NCI-H2029 treated with DMSO at 0.1 percent for 48 hours (cell line): Measurements from ENCODE around the gene UBAP1L.
"Not testable (repeated sequence)": the region's sequence is repeated elsewhere in the genome, so short reads cannot be mapped to it uniquely, and the experiment has no call there.

ENCODE experiments used
- DNase-seq: peaks from one replicate; lab custom pipeline; 2025; lab: John Stamatoyannopoulos, UW

The UBAP1L gene

GRCh38 chr15:65099801-65100200, 15.2 kb downstream of the UBAP1L start:
- not testable (repeated sequence) for DNase-seq

DNA sequence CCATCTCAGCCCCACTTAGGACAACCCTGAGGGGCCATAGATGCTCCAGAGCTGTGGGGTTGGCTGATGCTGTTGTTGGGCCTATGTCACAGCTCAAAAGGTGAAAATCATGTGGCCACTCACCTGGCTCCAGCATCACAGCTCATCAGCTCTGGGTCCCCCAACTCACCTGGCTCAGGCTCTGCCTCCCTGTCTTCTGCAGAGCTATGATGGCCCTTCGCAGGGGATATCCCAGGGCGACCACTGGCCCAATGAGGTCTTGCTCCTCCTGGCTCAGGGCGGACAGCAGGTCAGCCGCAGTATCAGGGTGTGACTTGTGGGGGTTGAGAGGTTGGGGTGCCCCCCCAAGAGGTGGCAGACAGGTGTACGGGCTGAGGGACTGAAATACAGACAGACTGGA, 15.7 kb downstream of the UBAP1L start:
- DNase-seq, result no peak

- no peak for DNase-seq
Measured at GRCh38 chr15:65097651-65098263, 17.2 kb downstream of the UBAP1L start.

DNA sequence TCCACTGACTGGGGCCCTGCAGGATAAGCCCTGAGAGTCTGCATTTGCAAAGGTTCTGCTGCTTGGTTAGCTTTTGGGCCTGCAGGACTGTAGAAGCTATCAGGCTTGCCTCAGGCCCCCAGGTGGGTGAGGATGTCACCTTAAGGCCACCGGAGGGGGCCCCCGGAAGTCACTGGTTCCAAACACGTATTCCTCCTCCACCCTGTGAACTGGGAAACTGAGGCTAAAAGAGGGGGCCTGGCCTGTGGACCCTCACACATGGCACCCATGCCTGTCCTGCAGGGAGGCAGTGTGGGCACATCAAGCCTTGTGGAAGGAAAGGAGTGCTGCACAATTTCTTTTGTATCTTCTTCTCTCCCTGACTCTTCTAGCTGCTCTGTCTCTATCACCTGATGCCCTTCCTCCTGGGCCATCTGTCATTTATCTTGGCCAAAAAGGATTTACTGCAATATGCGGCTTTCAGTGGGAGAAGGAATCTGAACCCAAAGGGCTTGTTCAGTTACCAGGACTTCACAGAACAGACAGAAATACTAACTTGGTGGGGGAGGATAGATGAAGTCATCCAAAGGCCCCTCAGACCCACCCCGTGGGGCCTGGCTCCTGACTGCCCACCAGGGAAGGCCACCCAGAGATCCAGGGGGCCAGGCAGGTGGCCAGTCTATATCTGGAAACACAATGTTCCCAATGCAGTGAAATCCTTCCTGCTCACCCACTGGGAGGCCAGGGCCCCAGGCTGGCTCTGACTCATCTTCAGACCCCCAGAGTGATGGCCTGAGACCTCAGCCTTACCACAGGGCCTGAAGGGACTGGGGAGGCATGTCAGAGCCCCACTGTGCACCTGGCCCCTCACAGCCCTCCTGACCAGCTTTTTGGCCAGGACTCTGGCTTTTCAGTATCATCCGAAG, 18.3 kb downstream of the UBAP1L start:
- no peak for DNase-seq

DNA sequence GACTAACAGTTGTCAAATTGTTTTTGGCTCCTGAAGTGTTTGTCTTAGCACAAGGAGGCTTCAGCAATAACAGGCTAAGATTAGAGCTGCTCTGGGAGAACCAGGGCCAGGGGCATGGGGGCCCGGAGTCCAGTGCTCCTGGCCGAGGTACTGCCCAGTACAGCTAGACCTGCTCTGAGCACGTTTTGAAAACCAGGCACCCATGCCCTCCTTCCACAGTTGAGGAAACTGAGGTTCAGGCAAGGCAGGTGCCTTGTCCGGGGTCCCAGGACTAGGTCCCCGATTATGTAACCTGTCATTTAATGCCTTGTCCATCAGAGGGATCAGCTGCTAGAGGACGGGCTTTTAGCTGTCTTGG, 19.3 kb downstream of the UBAP1L start:
- DNase-seq, result no peak

- no peak for DNase-seq
Measured at GRCh38 chr15:65095011-65095746, 19.8 kb downstream of the UBAP1L start.

GRCh38 chr15:65094294-65094995, 20.6 kb downstream of the UBAP1L start:
- DNase-seq, result no peak

DNA sequence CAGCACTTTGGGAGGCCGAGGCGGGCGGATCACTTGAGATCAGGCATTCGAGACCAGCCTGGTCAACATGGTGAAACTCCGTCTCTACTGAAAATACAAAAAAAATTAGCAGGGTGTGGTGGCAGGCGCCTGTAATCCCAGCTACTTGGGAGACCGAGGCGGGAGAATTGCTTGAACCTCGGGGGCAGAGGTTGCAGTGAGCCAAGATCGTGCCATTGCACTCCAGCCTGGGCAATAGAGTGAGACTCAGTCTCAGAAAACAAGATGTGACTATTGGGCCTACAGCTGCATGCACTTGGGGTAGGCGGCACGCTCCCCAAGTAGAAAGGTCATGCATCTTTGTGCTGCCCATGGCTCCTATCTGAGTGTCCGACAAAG, 21.2 kb downstream of the UBAP1L start:
- DNase-seq, result not testable (repeated sequence)

DNA sequence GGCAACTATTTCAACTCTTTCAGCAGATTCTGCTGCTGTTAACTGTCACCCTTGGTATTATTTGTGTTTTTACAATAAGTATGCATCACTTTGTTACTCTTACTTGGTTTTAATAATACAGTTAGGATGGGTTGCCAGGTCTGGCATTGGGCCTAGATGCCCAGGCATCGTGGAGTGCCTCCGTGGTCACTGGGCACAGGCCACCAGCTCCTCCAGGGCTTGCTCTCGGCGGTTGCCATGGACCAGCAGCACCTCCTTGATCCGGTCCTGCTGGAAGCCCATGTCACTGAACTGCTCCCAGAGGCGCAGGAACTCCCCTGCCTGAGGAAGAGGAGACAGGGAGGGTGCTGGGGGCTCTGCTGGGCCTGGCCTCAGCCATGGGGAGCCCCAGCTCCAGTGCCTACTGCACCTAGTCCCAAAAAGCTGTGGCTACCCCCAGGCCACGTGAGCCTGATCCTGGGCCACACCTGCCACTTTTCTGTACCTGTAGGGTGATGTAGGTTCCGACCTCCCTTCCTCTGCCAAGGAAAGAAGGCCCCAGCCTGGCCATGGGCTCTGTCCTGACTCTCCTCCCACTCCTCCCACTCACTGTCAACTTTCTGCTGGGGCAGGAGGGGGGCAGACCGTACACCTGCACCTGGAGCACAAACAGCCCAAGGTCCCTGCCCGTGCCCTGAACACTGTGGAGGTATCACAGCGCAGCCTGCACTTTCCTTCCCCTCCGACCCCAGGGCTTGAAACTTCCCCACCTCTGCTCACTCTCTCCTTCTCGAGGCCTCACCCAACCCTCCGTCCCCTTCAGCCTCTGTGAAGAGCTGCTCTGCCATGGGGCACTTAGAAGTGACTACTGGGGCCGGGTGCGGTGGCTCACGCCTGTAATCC, 21.8 kb downstream of the UBAP1L start:
- no peak for DNase-seq

GRCh38 chr15:65091946-65092770, 22.8 kb downstream of the UBAP1L start:
- no peak for DNase-seq

- DNase-seq, result no peak
Measured at GRCh38 chr15:65089206-65089824, 25.7 kb downstream of the UBAP1L start.

DNA sequence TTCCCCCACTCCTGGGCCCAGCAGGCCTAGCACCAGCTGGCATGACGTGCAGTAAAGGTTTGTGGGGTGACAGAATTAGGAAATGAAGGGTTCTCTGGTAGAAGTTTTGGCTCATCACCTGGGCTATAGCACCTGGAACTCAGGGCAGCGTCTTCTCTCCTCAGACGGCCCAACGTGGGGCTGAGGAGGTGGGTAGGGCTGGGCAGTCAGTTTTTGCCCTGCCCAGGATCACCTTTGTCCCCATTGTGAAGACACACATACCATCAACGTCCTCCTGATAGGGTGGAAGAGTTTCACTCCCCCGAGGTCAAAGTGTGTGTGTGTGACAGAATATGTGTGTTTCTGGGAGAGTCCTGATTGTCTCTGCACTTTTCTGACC, 26.4 kb downstream of the UBAP1L start:
- no peak for DNase-seq

DNA sequence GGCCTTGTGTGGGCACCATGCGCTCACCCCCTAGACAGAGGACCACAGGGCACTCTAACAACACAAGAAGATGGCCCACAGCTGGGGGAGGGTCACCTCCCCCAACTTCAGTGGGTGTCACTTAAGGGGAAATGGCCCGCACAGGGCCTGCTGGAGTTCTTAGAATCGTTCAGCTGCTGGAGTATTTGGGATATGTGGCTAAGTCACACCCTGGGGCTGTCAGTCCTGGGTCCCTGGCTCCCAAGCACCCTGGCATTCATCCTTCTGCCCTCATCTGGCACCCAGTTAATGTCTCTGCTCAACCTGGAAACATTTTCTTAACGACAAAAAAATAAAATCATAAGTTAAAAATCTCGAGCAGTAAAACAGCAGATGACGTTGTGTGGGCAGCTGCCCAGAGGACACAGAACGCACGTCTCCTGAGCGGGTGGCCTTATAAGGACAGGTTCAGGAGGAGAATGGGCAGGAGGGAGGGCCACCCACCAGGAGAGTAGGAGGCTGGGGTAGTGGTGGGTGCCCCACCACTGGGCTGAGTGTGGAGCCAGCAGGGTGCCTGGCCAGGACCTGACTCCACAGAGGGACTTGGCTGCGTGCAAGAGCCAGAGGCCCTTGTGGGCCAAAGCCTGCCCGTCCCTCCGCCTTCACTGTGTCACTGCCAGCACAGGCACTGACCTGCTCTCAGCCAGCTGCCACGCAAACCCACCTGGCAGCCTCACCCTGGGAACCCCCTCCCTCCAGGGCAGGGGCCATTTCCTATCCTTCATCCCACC, 26.9 kb downstream of the UBAP1L start:
- no peak for DNase-seq

GRCh38 chr15:65087411-65087810, 27.6 kb downstream of the UBAP1L start:
- no peak for DNase-seq

GRCh38 chr15:65086680-65087111, 28.3 kb downstream of the UBAP1L start:
- no peak for DNase-seq

GRCh38 chr15:65085990-65086679, 28.9 kb downstream of the UBAP1L start:
- DNase-seq, result no peak

GRCh38 chr15:65085207-65085753, 29.7 kb downstream of the UBAP1L start:
- DNase-seq, result no peak

DNA sequence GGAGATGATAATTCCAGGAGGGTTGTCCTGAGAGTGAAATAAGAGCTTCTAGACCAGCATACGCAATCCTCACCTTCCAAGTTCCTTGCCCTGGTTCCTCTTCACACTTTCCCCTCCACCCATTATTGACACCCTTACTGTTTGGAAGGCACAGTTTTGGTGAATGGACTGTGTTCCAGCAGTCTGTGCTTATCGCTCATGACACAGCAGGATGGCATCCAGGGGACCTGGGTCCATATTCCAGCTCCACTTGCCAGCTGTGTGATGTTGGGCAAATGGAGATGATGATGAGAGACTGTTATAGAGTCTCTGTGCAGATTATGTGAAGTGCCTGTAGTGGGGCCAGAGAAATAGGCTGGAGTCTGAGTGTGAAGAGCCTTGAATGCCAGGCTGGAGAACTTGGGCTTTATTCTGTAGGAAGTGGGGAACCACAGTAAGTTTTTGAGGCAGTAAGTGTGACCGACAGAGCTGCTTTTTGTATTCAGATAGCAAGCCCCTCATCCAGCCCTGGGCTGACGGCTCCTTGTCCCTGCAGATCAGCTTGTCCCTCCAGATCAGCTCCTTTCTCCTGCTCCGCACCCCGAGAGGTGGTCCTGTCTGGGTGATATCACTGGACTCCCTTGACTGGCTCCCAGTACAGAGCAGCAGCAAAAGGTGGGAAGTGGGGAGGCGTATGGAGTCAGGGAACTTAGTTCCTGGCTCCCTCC, 30.3 kb downstream of the UBAP1L start:
- DNase-seq, result no peak
